GM21390 (cell line): Measurements from ENCODE around the gene SHKBP1.
"Not testable (repeated sequence)": the region's sequence is repeated elsewhere in the genome, so short reads cannot be mapped to it uniquely, and the experiment has no call there.

ENCODE experiments used
- ATAC-seq: cut with Tn5 transposase; IDR thresholded peaks from one replicate; pipeline ENCODE4 v1.9.1; 2021; ENCODE audit not compliant: unreplicated experiment

SHKBP1 gene

DNA sequence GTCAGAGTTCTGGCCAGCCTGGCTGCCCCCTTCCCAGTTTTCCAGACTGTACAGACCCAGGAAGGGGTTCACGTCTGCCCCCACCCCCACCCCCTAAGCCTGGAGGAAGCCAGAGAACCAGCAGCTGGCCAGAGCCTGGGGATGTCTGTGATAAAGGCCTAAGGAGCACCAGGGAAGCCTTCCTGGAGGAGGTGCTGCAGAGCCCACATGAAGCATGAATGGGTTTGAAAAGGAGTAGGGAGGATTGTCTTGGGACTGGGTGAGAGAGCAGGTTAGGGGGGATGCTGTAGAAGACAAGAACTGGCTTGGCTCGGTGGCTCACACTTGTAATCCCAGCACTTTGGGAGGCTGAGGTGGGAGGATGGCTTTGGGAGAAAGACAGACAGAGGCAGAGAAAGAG, 5.8 kb downstream of the SHKBP1 start:
- no peak for ATAC-seq

GRCh38 chr19:40583283-40583682, 6.6 kb downstream of the SHKBP1 start:
- no peak for ATAC-seq

DNA sequence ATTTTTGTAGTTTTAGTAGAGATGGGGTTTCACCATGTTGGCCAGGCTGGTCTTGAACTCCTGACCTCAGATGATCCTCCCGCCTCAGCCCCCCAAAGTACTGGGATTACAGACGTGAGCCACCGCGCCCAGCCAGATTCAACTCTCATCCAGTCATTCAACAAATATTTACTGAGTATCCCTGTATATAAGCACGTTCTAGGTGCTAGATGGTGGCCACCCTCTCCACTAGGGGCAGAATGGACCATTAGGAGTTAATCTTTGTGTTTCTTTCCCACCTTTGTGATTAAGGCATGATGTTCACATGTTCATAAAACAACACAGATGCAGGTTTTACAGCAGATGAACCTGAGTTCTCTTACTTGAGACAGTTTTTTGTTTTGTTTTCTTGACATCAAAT, 7.3 kb downstream of the SHKBP1 start:
- no peak for ATAC-seq

- no peak for ATAC-seq
These were observed 8.7 kb downstream of the SHKBP1 start for GRCh38 chr19:40585241-40585981.

GRCh38 chr19:40585982-40586422, 9.3 kb downstream of the SHKBP1 start:
- no peak for ATAC-seq

DNA sequence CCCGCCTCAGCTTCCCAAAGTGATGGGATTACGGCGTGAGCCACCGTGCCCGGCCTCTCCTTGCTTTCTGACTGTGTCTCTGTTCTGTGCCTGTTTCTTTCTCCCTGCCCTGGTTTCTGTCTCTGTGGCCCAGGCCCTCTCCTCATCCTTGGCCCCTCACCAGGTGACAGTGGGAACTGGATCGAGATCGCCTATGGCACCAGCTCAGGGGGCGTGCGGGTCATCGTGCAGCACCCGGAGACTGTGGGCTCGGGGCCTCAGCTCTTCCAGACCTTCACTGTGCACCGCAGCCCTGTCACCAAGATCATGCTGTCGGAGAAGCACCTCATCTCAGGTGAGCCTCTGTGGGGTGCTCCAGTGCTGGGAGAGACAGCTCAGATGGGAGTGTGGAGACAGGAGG, 9.9 kb downstream of the SHKBP1 start:
- no peak for ATAC-seq

- ATAC-seq: no peak
These were observed 11.6 kb downstream of the SHKBP1 start for GRCh38 chr19:40588110-40588854.

- ATAC-seq: no peak
These were observed 12.4 kb downstream of the SHKBP1 start for GRCh38 chr19:40588926-40589569.

DNA sequence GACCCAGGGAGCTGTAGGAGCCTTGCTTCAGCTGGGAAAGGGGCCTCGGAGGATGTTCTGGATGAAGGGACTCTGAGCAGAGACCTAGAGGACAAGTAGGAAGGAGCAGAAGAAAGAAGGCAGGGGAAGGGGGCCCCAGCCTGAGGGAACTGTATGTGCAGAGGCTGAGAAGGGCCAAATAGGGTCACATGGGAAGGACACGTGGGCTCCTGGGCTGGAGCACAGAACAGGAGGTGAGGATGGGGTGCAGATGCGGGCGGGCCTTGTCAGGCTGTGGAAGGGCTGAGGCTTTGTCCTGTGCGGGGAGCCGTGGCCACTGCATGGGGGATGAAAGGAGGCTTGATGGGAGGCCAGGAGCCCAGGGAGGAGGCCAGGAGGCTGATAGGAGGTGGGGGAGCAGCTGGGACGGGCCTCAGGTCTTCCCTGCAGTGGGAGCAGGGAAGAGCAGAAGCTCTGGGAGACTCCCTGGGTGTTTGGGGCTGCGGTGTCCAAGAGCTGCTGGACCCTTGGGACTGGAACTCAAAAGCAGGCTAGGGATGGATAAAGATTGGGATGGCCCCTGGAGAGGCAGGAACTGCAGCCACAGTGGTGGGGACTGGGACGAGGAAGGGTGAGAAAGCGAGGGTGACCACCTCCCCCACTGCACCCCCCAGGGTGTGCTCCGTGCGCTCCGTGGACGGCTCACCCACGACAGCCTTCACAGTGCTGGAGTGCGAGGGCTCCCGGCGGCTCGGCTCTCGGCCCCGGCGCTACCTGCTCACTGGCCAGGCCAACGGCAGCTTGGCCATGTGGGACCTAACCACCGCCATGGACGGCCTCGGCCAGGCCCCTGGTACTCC, 13.1 kb downstream of the SHKBP1 start:
- ATAC-seq: no peak

GRCh38 chr19:40590464-40591265, 14.0 kb downstream of the SHKBP1 start:
- no peak for ATAC-seq

- not testable (repeated sequence) for ATAC-seq
These were observed 15.1 kb downstream of the SHKBP1 start for GRCh38 chr19:40591724-40592123.

DNA sequence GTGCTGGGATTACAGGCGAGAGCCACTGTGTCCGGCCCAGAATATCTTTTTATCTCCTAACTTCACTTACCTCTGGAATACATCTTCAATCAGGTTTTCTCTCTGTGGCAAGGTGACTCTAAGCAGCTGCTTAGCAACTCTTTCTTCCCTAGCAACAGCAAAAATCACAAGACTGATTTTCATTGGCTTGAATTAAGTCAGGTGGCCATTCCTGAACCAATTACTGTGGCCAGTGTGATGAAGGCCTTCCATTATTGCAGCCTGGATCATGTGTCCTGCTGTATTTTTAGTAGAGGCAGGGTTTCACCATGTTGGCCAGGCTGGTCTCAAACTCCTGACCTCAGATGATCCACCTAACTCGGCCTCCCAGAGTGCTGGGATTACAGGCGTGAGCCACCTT, 15.5 kb downstream of the SHKBP1 start:
- no peak for ATAC-seq

DNA sequence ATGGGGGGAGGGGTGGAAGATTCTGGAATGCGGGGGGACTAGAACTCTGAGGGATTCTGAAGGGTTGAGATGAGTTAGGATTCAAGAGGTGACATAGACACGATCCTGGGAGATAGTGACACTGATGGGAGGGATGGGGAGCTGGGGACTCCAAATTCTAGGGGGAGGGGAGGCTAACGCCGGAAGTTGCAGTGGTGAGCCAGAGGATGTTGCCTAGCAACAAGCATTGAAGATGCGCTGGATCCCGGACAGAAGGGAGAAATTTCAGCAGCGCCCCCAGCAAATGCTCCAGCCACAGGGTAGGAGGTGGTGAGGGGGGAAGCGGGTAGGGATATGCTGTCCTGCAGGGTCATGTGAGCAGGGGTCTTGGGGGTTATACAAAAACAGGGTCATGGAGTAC, 17.6 kb downstream of the SHKBP1 start:
- ATAC-seq: no peak

DNA sequence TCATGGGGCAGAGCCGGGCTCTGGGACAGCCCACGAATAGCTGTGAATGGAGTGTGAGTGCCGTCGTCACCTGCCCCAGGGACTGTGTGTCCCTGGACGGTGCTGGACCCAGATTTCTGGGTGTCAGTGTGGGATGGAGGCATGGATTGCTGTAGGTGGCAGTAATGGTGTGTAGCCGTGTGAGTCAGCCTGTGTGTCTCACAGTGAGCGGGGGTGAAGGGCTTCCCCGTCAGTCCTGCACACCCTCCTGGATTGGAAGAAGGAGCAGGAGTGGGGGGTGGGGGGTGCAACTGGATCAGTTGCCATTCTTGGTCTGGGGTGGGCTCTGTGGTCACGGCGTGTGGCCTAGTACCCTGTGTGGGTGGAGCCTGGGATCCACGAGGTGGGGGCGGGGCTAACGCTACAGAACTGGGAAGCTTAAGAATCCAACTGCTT, 18.0 kb downstream of the SHKBP1 start:
- ATAC-seq: no peak

GRCh38 chr19:40596608-40597328, 20.1 kb downstream of the SHKBP1 start:
- no peak for ATAC-seq

- ATAC-seq: no peak
These were observed 20.7 kb downstream of the SHKBP1 start for GRCh38 chr19:40597329-40597838.

DNA sequence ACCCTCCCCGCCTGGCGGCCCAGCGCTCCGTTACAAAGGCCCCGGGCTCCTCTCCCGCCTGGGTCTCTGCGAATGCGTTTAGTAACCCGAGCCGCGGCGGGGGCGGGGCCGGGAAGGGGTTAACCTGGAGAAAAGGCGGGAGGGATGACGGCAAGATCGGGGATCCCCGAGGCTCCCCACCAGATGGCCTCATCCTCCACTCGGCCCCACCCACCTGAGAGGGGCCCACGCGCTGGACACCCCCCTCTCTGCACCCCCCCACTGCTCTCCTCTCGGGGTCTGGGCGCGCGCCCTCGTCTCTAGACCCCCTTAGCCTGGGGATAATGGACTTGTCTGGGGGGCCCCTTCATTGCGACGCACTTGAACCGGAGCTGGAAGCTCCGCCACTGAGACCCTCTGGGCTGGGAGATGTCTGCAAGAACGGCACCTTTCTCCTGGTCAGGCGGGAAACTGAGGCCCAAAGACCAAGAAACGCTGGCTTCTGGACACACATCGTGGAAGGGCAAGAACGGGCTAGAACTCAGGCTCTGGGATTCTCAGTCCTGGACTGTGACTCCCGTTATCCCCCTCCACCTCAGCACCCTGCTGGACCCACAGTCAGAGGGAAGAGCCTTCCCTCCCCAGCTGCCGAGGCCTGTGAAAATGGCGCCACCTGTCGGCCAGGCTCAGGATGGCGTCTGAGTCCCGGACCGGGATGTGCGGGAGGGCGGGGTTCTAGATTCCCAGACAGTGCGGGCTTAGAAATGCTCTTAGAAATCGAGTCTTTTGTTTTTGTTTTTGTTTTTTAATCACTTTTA, 21.6 kb downstream of the SHKBP1 start:
- ATAC-seq: no peak

DNA sequence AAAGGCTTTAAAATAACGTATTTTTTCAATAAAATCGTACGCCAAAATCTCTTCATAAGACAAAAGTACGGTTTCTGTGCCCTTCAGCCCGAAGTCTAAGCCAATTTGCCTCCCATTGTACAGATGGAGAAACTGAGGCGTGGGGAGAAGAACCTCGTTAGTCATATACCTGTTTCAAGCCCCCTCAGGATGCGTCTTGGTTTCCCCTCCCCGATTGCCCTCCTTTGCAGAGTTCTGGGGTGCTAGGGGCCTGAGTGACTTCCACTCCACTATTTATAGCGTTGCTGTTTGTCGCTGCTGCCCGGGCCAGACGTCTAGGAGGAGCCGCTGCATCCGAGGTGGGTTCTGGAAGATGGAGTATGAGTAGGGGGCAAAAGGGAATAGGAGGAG, 22.2 kb downstream of the SHKBP1 start:
- ATAC-seq: no peak
